ENCODE data around the gene ASIC3.

DNA sequence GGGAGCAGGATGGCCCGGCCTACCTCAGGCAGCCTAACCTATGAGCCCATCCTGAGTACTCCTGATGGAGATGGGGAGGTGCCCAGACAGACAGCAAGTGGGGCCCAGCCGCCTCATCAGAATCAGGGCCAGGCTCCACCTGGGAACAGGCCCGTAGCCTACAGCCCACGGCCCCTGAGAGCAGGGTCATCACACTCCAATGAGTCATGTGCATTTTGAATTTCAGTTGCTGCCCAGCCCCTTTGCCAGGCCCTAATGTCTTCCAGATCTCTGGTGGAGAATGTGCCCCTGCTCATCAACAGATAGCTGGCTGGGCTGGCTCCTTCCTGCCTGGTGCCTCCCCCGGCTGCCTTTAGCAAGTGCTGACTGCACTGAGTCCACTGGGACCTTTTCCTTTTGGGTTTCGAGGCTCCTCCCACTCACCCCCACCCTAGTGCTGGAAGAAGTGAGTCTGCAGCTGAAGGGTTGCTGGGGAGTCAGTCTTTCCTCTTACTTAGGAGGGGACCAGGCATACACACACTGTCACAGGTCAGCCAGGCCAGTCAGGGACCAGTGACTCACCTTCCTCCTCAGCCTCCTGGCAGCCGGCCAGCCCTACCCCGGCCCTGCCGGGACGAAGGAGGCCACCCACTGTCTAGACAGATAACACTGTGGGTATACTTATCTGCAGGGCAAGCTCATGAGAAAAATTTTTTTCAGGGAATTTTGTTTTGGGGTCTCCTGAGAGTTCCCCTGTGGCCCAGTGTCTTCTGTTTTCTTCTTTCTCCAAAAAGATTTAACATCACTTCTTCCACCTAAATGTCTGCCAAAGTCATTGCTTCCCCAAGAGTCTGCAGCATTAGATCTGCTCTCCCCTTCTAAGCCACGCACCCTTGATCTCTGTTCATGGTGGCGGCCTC lies 9.1 kb upstream of the ASIC3 start:
- peak; percentile 15 for TF ChIP-seq POLR2A (IDR thresholded peaks at IDR 0.05; ENCODE audit: low read depth, low read length)
- TF ChIP-seq, protein P1, sequence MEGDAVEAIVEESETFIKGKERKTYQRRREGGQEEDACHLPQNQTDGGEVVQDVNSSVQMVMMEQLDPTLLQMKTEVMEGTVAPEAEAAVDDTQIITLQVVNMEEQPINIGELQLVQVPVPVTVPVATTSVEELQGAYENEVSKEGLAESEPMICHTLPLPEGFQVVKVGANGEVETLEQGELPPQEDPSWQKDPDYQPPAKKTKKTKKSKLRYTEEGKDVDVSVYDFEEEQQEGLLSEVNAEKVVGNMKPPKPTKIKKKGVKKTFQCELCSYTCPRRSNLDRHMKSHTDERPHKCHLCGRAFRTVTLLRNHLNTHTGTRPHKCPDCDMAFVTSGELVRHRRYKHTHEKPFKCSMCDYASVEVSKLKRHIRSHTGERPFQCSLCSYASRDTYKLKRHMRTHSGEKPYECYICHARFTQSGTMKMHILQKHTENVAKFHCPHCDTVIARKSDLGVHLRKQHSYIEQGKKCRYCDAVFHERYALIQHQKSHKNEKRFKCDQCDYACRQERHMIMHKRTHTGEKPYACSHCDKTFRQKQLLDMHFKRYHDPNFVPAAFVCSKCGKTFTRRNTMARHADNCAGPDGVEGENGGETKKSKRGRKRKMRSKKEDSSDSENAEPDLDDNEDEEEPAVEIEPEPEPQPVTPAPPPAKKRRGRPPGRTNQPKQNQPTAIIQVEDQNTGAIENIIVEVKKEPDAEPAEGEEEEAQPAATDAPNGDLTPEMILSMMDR (IDR thresholded peaks at IDR 0.05; ENCODE audit: extremely low read depth in 1 of 2, insufficient read depth in 1 of 2, low read depth in 1 of 2, low read length in 2 of 2), result no peak
- TF ChIP-seq JUN (IDR thresholded peaks at IDR 0.05; ENCODE audit: borderline replicate concordance, insufficient read depth, insufficient read length, low read depth), result peak; percentile 82
- TF ChIP-seq POLR2AphosphoS5 (IDR thresholded peaks at IDR 0.05; ENCODE audit: insufficient read depth, low read depth, low read length), result peak; percentile 79
- no peak for TF ChIP-seq EZH2 (IDR thresholded peaks at IDR 0.05; ENCODE audit: borderline replicate concordance, low read depth, low read length, severe bottlenecking)
- TF ChIP-seq, protein P2, sequence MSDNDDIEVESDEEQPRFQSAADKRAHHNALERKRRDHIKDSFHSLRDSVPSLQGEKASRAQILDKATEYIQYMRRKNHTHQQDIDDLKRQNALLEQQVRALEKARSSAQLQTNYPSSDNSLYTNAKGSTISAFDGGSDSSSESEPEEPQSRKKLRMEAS (IDR thresholded peaks at IDR 0.05; ENCODE audit: insufficient read depth, insufficient read length), result no peak
- TF ChIP-seq FOS (IDR thresholded peaks at IDR 0.05; ENCODE audit: borderline replicate concordance, insufficient read depth, low read length), result peak; percentile 94
- TF ChIP-seq MYC (IDR thresholded peaks at IDR 0.05; ENCODE audit: low read depth, low read length), result no peak

All from endothelial cell of umbilical vein (primary cell).